GM12892 (cell line): ENCODE measurements around the gene UBQLNL.

Experiments
- DNase-seq: peaks from one replicate; pipeline ENCODE4 v3.0.0; 2011; ENCODE audit not compliant: insufficient read length
- FAIRE-seq: peaks from 2 replicates; lab custom pipeline; 2011; peaks lifted over from hg19 to GRCh38; lab: Jason Lieb, UNC
- POLR2A ChIP-seq: IDR thresholded peaks from 2 replicates; pipeline ENCODE4 v1.6.1; 2011; ENCODE audit warnings: low read depth, low read length, control low read depth
- POLR2AphosphoS5 ChIP-seq: IDR thresholded peaks from 2 replicates; pipeline ENCODE4 v1.6.1; 2011; ENCODE audit warnings: low read depth, low read length, control low read depth
- TAF1 ChIP-seq: IDR thresholded peaks from 2 replicates; pipeline ENCODE4 v1.6.1; 2011; ENCODE audit warnings: low read depth, mild to moderate bottlenecking, control low read depth, low read length, borderline replicate concordance

Gene UBQLNL

GRCh38 chr11:5467527-5467926 is 49.0 kb downstream of the UBQLNL start:
- DNase-seq: no peak
- FAIRE-seq: no peak
- TF ChIP-seq POLR2A (no peak), POLR2AphosphoS5 (no peak), TAF1 (no peak)
